A549 (cell line): ENCODE results near the gene LRTM2. TPM values are rescaled to one million over a fixed set of nuclear protein-coding genes. Genes with fewer than 3 reads are reported as not detected.

Source experiments
- ATAC-seq, 2 experiments: fragments of 200-7000 bp in 1 of 2; fragments of >200 bp in 1 of 2; cut with Nextera tagmentation in 1 of 2; cut with Tn5 transposase in 1 of 2; 3 replicates each; pipeline versions ENCODE4 v1.8.0 to v1.9.1; 2018 to 2020; ENCODE audit warnings: mild to moderate bottlenecking in 1 of 2, moderate library complexity in 1 of 2
- CTCF ChIA-PET: fragments of 300-600 bp; sonication (Branson Sonifier 250); formaldehyde crosslinking; extraction: SDS; loops from one replicate; lab custom pipeline; 2021; ENCODE audit warnings: antibody characterized with exemption, inconsistent platforms; lab: Yijun Ruan, JAX
- POLR2A ChIA-PET: fragments of 350-600 bp; formaldehyde crosslinking; extraction: SDS; loops from one replicate; lab custom pipeline; 2021; ENCODE audit warnings: antibody characterized with exemption, inconsistent platforms; lab: Yijun Ruan, JAX
- DNase-seq, 2 experiments: peaks; one replicate each; pipeline versions ENCODE4 v3.0.0 to v3.0.0-alpha.2; 2011 to 2016; ENCODE audit warnings: low read depth in 1 of 2, low spot score in 1 of 2
- FAIRE-seq: peaks from 2 replicates; lab custom pipeline; 2011; peaks lifted over from hg19 to GRCh38; lab: Jason Lieb, UNC
- H3K27ac ChIP-seq, 2 experiments: fragments of >200 bp; sonication (Bioruptor Twin); formaldehyde crosslinking; 3 replicates each; pipeline ENCODE4 v1.5.1; 2016 to 2017
- H3K4me1 ChIP-seq: fragments of >200 bp; sonication (Bioruptor Twin); formaldehyde crosslinking; 3 replicates; pipeline ENCODE4 v1.6.1; 2016
- H3K4me2 ChIP-seq: fragments of >200 bp; sonication (Bioruptor Twin); formaldehyde crosslinking; 3 replicates; pipeline ENCODE4 v1.6.1; 2016
- H3K4me3 ChIP-seq: fragments of >200 bp; sonication (Bioruptor Twin); formaldehyde crosslinking; 3 replicates; pipeline ENCODE4 v1.5.1; 2016
- H3K9me3 ChIP-seq: fragments of >200 bp; sonication (Bioruptor Twin); formaldehyde crosslinking; 3 replicates; pipeline ENCODE4 v1.6.1; 2016
- CBX2 ChIP-seq: fragments of 200-600 bp; sonication (generic); IDR thresholded peaks from 2 replicates; pipeline ENCODE4 v1.6.1; 2016; ENCODE audit warnings: low read depth, mild to moderate bottlenecking, borderline replicate concordance
- CHD2 ChIP-seq: fragments of 150-350 bp; IDR thresholded peaks from 2 replicates; pipeline ENCODE4 v1.6.1; 2014; ENCODE audit warnings: low read length; ENCODE audit not compliant: partially characterized antibody
- CHD4 ChIP-seq: fragments of 200-600 bp; sonication (generic); IDR thresholded peaks from 2 replicates; pipeline ENCODE4 v1.6.1; 2016; ENCODE audit warnings: antibody characterized with exemption, mild to moderate bottlenecking, borderline replicate concordance
- EHMT2 ChIP-seq: fragments of 200-600 bp; sonication (generic); IDR thresholded peaks from 2 replicates; pipeline ENCODE4 v1.6.1; 2016; ENCODE audit warnings: antibody characterized with exemption, low read depth, mild to moderate bottlenecking, moderate library complexity
- ESRRA ChIP-seq: fragments of 150-350 bp; IDR thresholded peaks from 2 replicates; pipeline ENCODE4 v1.6.1; 2014; ENCODE audit warnings: mild to moderate bottlenecking, low read length, borderline replicate concordance
- FOSB ChIP-seq: fragments of 250-450 bp; sonication (Bioruptor Pico); IDR thresholded peaks from 2 replicates; pipeline ENCODE4 v1.5.0; 2020; ENCODE audit warnings: mild to moderate bottlenecking, moderate library complexity
- HDAC2 ChIP-seq: fragments of 200-600 bp; sonication (generic); IDR thresholded peaks from 2 replicates; pipeline ENCODE4 v1.6.1; 2016
- HEYL ChIP-seq: fragments of 250-450 bp; sonication (Bioruptor Pico); IDR thresholded peaks from 2 replicates; pipeline ENCODE4 v1.8.0; 2021; ENCODE audit warnings: mild to moderate bottlenecking, moderate library complexity
- KDM1A ChIP-seq: fragments of 200-600 bp; sonication (generic); IDR thresholded peaks from 2 replicates; pipeline ENCODE4 v1.6.1; 2016; ENCODE audit warnings: low read depth, mild to moderate bottlenecking
- KDM5A ChIP-seq: fragments of 200-600 bp; sonication (generic); IDR thresholded peaks from 2 replicates; pipeline ENCODE4 v1.6.1; 2016; ENCODE audit warnings: antibody characterized with exemption, mild to moderate bottlenecking
- NFE2L2 ChIP-seq: fragments of 150-350 bp; conservative IDR thresholded peaks from 2 replicates; pipeline ENCODE4 v1.6.1; 2014; ENCODE audit warnings: low read length
- NPAS2 ChIP-seq: fragments of 250-450 bp; sonication (Bioruptor Pico); IDR thresholded peaks from 2 replicates; pipeline ENCODE4 v1.8.0; 2022; ENCODE audit warnings: mild to moderate bottlenecking, moderate library complexity, borderline replicate concordance
- NR3C1 ChIP-seq: fragments of >200 bp; sonication (Bioruptor Twin); formaldehyde crosslinking; IDR thresholded peaks from 3 replicates; pipeline ENCODE4 v1.6.1; 2017
- POLR2A ChIP-seq: IDR thresholded peaks from 2 replicates; pipeline ENCODE4 v1.6.1; 2012; ENCODE audit warnings: mild to moderate bottlenecking, low read length
- RAD21 ChIP-seq, 2 experiments: fragments of >200 bp in 1 of 2; sonication (Bioruptor Twin) in 1 of 2; formaldehyde crosslinking in 1 of 2; IDR thresholded peaks in 1 of 2; conservative IDR thresholded peaks in 1 of 2; 2 replicates in 1 of 2; 3 replicates in 1 of 2; pipeline ENCODE4 v1.6.1; 2012 to 2018; ENCODE audit warnings: inconsistent platforms in 1 of 2
- RFX5 ChIP-seq: fragments of 450-650 bp; IDR thresholded peaks from 2 replicates; pipeline ENCODE4 v1.7.1; 2014; ENCODE audit warnings: antibody characterized with exemption, mild to moderate bottlenecking, moderate library complexity
- TFCP2L1 ChIP-seq: fragments of 250-450 bp; sonication (Bioruptor Pico); IDR thresholded peaks from 2 replicates; pipeline ENCODE4 v1.5.0; 2021; ENCODE audit warnings: mild to moderate bottlenecking
- TP53 ChIP-seq: fragments of 250-450 bp; sonication (Bioruptor Pico); IDR thresholded peaks from 2 replicates; pipeline ENCODE4 v1.5.0; 2021; ENCODE audit warnings: mild to moderate bottlenecking, moderate library complexity
- ZFP36 ChIP-seq: fragments of 450-650 bp; IDR thresholded peaks from 2 replicates; pipeline ENCODE4 v1.6.1; 2014; ENCODE audit warnings: borderline replicate concordance; ENCODE audit not compliant: partially characterized antibody
- WGBS: methylation state at CpG from one replicate; pipeline ENCODE4 v1.1.6; 2017; ENCODE audit errors: missing lambda C conversion rate; 5-methylcytosine and 5-hydroxymethylcytosine counted together
- polyA plus RNA-seq, 4 experiments: library from polyadenylated mRNA; depleted of rRNA in 3 of 4; stranded (reverse); fragments of >200 nt; fragmentation: RNase III in 1 of 4; extraction: RNeasy Plus Mini Kit Qiagen cat#74134 plus additional on column Dnase treatment in 1 of 4; gene quantifications; 2 replicates in 3 of 4; 3 replicates in 1 of 4; pipeline ENCODE4 v1.2.3, GENCODE V29; 2011 to 2017
- TF ChIP-seq, protein P1 (sequence below): fragments of >200 bp; sonication (Bioruptor Twin); formaldehyde crosslinking; IDR thresholded peaks from 3 replicates; pipeline ENCODE4 v1.6.1; 2016
- TF ChIP-seq, protein P2 (sequence below): IDR thresholded peaks from 2 replicates; pipeline ENCODE4 v1.6.1; 2012
- TF ChIP-seq, protein P3 (sequence below): fragments of 250-450 bp; sonication (Bioruptor Pico); IDR thresholded peaks from 2 replicates; pipeline ENCODE4 v1.5.0; 2021; ENCODE audit warnings: mild to moderate bottlenecking, moderate library complexity, borderline replicate concordance
- TF ChIP-seq, protein P4 (sequence below): fragments of 150-350 bp; IDR thresholded peaks from 2 replicates; pipeline ENCODE4 v1.6.1; 2014; ENCODE audit warnings: low read depth, mild to moderate bottlenecking, low read length
- TF ChIP-seq, protein P5 (sequence below): fragments of >200 bp; sonication (Bioruptor Twin); formaldehyde crosslinking; IDR thresholded peaks from 2 replicates; pipeline ENCODE4 v1.6.1; 2016
- TF ChIP-seq, protein P6 (sequence below): fragments of 200-600 bp; sonication (generic); IDR thresholded peaks from 2 replicates; pipeline ENCODE4 v1.6.1; 2016; ENCODE audit warnings: antibody characterized with exemption, mild to moderate bottlenecking, moderate library complexity

The LRTM2 gene
- polyA plus RNA-seq, 2 of the 4 experiments (the other 2 are of a cell fraction): not detected

DNA sequence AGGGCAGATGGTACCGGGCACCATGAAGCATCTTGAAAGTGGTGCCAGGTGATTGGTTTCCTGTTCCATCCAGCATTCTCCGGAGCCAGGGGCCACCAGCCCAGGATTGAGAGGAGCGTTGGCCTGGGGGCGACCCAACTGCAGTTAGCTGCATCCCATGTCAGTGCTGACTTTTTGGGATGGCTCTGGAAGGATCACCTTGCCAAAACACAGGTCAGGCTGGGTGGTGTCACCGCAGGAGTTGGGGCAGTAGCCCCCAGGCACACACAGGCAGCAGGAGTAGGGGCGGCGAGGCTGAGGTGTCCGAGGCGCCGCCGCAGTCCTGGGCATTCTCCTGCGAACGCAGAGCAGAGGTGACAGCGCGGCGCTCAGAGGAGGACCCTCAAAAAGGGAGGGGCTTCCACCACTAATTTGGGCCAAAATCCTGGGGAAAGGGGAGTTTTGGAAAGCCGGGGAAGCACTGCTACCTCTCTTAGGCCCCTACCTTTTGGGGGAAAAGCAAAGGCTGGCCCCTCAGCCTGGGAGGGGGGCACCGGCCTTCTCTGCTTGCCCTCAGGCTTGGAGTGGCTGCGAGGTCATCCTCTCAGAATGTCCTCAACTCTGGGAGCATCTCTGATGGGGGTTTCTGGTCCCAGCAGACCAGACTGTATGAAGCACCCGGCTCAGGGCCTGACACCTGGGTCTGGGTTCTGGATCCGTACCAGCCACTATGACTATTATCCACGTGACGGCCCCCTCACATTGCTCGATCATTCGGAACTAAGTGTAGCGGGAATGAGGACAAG, 26.7 kb upstream of the LRTM2 start:
- FAIRE-seq (no peak), ATAC-seq (no peak), DNase-seq (no peak)
- 90% methylated on average over 24 of the region's 26 CpGs for WGBS
- Histone ChIP-seq H3K4me1 (peaks cover 10% of the 10 kb centered on the region), H3K9me3 (no peaks in the 10 kb centered on the region), H3K4me2 (no peak overlapping the region), H3K4me3 (no peak overlapping the region), H3K27ac (no peak overlapping the region)
- TF ChIP-seq HDAC2 (no peak), CHD2 (no peak), NFE2L2 (no peak), ZFP36 (no peak), NR3C1 (no peak), EHMT2 (no peak), RAD21 (conservative IDR thresholded peaks at IDR 0.05 in 1 of 2, IDR thresholded peaks at IDR 0.05 in 1 of 2) (no peak), ESRRA (no peak), CHD4 (no peak), TP53 (CRISPR knock-in tag) (no peak), HEYL (CRISPR knock-in tag) (no peak), TFCP2L1 (CRISPR knock-in tag) (no peak), POLR2A (no peak), KDM1A (no peak), RFX5 (no peak)
- TF ChIP-seq, protein P1, sequence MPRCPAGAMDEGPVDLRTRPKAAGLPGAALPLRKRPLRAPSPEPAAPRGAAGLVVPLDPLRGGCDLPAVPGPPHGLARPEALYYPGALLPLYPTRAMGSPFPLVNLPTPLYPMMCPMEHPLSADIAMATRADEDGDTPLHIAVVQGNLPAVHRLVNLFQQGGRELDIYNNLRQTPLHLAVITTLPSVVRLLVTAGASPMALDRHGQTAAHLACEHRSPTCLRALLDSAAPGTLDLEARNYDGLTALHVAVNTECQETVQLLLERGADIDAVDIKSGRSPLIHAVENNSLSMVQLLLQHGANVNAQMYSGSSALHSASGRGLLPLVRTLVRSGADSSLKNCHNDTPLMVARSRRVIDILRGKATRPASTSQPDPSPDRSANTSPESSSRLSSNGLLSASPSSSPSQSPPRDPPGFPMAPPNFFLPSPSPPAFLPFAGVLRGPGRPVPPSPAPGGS: no peak
- TF ChIP-seq, protein P2, sequence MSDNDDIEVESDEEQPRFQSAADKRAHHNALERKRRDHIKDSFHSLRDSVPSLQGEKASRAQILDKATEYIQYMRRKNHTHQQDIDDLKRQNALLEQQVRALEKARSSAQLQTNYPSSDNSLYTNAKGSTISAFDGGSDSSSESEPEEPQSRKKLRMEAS: no peak
- TF ChIP-seq, protein P3, sequence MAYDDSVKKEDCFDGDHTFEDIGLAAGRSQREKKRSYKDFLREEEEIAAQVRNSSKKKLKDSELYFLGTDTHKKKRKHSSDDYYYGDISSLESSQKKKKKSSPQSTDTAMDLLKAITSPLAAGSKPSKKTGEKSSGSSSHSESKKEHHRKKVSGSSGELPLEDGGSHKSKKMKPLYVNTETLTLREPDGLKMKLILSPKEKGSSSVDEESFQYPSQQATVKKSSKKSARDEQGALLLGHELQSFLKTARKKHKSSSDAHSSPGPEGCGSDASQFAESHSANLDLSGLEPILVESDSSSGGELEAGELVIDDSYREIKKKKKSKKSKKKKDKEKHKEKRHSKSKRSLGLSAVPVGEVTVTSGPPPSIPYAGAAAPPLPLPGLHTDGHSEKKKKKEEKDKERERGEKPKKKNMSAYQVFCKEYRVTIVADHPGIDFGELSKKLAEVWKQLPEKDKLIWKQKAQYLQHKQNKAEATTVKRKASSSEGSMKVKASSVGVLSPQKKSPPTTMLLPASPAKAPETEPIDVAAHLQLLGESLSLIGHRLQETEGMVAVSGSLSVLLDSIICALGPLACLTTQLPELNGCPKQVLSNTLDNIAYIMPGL (CRISPR knock-in tag): no peak
- TF ChIP-seq, protein P4, sequence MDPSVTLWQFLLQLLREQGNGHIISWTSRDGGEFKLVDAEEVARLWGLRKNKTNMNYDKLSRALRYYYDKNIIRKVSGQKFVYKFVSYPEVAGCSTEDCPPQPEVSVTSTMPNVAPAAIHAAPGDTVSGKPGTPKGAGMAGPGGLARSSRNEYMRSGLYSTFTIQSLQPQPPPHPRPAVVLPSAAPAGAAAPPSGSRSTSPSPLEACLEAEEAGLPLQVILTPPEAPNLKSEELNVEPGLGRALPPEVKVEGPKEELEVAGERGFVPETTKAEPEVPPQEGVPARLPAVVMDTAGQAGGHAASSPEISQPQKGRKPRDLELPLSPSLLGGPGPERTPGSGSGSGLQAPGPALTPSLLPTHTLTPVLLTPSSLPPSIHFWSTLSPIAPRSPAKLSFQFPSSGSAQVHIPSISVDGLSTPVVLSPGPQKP: no peak
- TF ChIP-seq, protein P5, sequence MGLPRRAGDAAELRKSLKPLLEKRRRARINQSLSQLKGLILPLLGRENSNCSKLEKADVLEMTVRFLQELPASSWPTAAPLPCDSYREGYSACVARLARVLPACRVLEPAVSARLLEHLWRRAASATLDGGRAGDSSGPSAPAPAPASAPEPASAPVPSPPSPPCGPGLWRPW: no peak
- ChIA-PET CTCF (interaction anchor here (1.5 to 14.6 kb wide), 5 partner anchors 139 to 789 kb away, joined by 4 to 483 read pairs (median 210); partner anchors contain the start of gene WNT5B), POLR2A (no interaction called here)

DNA sequence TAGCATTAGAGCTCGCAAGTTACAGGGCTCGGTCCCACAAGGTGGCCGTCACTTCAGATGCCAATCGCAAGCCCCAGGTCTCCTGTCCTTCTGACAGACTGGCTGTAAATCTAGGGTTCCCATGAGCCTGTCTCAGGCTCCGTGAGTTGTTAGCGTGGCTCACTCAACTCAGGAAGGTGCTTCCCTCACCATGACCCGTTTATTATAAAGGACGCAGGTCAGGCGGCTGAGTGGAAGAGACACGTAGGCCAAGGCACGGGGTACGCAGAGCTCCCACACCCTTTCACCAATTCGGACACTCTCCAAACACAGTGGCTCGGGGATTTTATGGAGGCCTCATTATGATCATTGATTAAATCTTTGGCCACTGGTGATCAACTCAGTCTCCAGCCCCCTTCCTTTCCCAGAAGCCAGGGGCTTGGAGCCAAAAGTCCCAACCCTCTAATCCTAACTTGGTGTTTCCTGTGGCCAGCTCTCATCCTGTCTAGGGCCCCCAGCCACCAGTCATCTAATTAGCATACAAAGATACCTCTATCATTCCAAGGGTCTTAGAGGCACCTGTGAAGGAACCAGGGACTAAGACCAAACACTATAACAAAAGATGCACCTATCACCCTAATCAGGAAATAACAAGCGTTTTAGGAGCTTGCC, 25.8 kb upstream of the LRTM2 start:
- no peak overlapping the region for H3K4me3 ChIP-seq
- no peak for DNase-seq
- 85% methylated on average over 15 of the region's 15 CpGs for WGBS
- no peak for FAIRE-seq
- TF ChIP-seq KDM5A: no peak
- no peak for TF ChIP-seq FOSB
- TF ChIP-seq TFCP2L1 (CRISPR knock-in tag): no peak
- TF ChIP-seq, protein P6, sequence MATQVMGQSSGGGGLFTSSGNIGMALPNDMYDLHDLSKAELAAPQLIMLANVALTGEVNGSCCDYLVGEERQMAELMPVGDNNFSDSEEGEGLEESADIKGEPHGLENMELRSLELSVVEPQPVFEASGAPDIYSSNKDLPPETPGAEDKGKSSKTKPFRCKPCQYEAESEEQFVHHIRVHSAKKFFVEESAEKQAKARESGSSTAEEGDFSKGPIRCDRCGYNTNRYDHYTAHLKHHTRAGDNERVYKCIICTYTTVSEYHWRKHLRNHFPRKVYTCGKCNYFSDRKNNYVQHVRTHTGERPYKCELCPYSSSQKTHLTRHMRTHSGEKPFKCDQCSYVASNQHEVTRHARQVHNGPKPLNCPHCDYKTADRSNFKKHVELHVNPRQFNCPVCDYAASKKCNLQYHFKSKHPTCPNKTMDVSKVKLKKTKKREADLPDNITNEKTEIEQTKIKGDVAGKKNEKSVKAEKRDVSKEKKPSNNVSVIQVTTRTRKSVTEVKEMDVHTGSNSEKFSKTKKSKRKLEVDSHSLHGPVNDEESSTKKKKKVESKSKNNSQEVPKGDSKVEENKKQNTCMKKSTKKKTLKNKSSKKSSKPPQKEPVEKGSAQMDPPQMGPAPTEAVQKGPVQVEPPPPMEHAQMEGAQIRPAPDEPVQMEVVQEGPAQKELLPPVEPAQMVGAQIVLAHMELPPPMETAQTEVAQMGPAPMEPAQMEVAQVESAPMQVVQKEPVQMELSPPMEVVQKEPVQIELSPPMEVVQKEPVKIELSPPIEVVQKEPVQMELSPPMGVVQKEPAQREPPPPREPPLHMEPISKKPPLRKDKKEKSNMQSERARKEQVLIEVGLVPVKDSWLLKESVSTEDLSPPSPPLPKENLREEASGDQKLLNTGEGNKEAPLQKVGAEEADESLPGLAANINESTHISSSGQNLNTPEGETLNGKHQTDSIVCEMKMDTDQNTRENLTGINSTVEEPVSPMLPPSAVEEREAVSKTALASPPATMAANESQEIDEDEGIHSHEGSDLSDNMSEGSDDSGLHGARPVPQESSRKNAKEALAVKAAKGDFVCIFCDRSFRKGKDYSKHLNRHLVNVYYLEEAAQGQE: no peak
- TF ChIP-seq NPAS2 (CRISPR knock-in tag): no peak
- no peak for TF ChIP-seq HDAC2
- no peak for TF ChIP-seq CBX2
- TF ChIP-seq, all 56 proteins: peak for 0
- no peak overlapping the region for H3K27ac ChIP-seq
- H3K9me3 ChIP-seq: no peaks in the 10 kb centered on the region
- H3K4me1 ChIP-seq: peaks cover 10% of the 10 kb centered on the region
- ChIA-PET POLR2A (no interaction called here), CTCF (interaction anchor here (0.6 to 14.6 kb wide), 21 partner anchors 9 to 823 kb away, joined by 3 to 483 read pairs (median 5); partner anchors contain the start of gene CACNA2D4)
- H3K4me2 ChIP-seq: no peak overlapping the region
- ATAC-seq: no peak
